Measurements from ENCODE around the gene SIM1. TPM values are rescaled to one million over a fixed set of nuclear protein-coding genes. Genes with fewer than 3 reads are reported as not detected.

SIM1 gene
- total RNA-seq, 1 experiment from 2014 or later, result not detected

DNA sequence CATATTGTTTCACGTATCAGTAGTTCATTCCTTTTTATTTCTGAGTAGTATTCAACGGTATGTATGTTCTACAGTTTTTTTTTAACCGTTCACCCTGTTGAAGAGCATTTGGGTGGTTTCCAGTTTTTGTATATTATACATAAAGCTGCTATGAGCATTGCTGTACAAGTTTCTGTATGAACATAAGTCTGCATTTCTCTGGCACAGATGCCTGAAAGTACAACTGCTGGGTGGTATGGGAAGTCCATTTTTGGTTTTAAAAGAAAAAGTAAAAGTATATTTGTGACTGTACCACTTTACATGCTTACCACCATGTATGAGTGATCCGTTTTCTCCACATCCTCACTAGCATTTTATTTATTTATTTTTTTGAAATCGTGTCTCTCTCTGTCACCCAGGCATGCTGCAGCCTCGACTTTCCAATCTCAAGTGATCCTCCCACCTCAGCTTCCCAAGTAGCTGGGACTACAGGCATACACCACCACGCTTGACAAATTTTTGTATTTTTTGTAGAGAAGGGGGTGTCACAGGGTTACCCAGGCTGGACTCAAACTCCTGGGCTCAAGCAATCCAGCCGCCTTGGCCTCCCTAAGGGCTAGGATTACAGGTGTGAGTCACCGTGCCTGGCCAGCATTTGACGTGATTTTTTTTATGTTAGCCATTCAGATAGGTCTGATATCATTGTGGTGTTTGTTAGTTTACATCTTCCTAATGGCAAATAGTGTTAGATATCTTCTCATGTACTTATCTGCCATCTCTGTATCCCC lies 11.0 kb upstream of the SIM1 start:
- no peak overlapping the region for H3K4me3 ChIP-seq (ENCODE audit: low read depth in 2 of 2, low read length in 2 of 2)
- ChIA-PET POLR2A (no interaction called here), CTCF (no interaction called here)
- DNase-seq (ENCODE audit: low read depth, low spot score) (no peak), ATAC-seq (no peak)
- H3K9me3 ChIP-seq (ENCODE audit: control insufficient read depth, insufficient read depth, low read depth, low read length), result no peaks in the 10 kb centered on the region
- no TSS peak for BruUV-seq (replicated peaks)
- no peaks in the 10 kb centered on the region for H3K27me3 ChIP-seq (ENCODE audit: control insufficient read depth, insufficient read depth, low read length)
- H3K36me3 ChIP-seq (ENCODE audit: control insufficient read depth, insufficient read depth, low read length), result no peaks in the 10 kb centered on the region
- intact Hi-C loops (cut with micrococcal nuclease; ENCODE audit: unreplicated experiment) (no loop called here), in situ Hi-C loops (cut with HindIII; ENCODE audit: low pct_unique_long_range_greater_than_20kb, low sequenced_read_pairs) (no loop called here)
- no peaks in the 10 kb centered on the region for H3K4me1 ChIP-seq (ENCODE audit: control insufficient read depth, insufficient read depth, low read length)
- H3K27ac ChIP-seq (ENCODE audit: low read length), result no peak overlapping the region
- TF ChIP-seq SIN3A (IDR thresholded peaks at IDR 0.05; ENCODE audit: borderline replicate concordance, insufficient read depth, low read depth, low read length) (no peak), TCF7L2 (IDR thresholded peaks at IDR 0.05; ENCODE audit: low read depth, low read length) (no peak), CTCF (IDR thresholded peaks at IDR 0.05) (no peak), POLR2AphosphoS5 (IDR thresholded peaks at IDR 0.05; ENCODE audit: low read depth, low read length) (no peak), REST (IDR thresholded peaks at IDR 0.05; ENCODE audit: insufficient read depth in 1 of 2, low read depth in 2 of 2, low read length in 1 of 2) (no peak)

DNA sequence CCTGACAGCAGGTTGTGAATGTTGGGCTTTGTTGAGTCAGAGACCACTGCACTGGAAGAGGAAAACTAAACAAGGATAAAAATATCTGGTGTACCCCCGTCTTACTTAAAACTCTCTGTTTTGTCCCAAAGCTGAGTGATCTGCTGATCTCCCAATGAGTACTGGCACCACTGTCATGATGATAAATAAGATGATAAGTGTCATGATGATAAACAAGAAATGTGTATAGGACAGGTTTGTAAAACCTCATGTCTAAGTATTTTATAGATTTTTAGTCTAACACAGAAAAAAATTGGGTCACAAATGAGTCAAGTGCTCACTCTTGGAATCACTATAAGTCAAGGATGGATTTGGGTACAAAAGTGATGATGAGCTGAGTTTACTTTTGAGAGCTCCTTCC lies 8.5 kb upstream of the SIM1 start:
- H3K4me1 ChIP-seq (ENCODE audit: control insufficient read depth, insufficient read depth, low read length), result no peaks in the 10 kb centered on the region
- H3K4me3 ChIP-seq (ENCODE audit: low read depth in 2 of 2, low read length in 2 of 2), result no peak overlapping the region
- no TSS peak for BruUV-seq (replicated peaks)
- H3K27me3 ChIP-seq (ENCODE audit: control insufficient read depth, insufficient read depth, low read length), result no peaks in the 10 kb centered on the region
- no peaks in the 10 kb centered on the region for H3K36me3 ChIP-seq (ENCODE audit: control insufficient read depth, insufficient read depth, low read length)
- CTCF ChIA-PET, result interaction anchor here (0.6 kb wide), 1 partner anchor 348 kb away, joined by 4 read pairs; no protein-coding TSS in a partner anchor
- POLR2A ChIA-PET, result interaction anchor here (0.6 kb wide), 1 partner anchor 169 kb away, joined by 4 read pairs; no protein-coding TSS in a partner anchor
- in situ Hi-C loops (cut with HindIII; ENCODE audit: low pct_unique_long_range_greater_than_20kb, low sequenced_read_pairs) (no loop called here), intact Hi-C loops (cut with micrococcal nuclease; ENCODE audit: unreplicated experiment) (no loop called here)
- DNase-seq (ENCODE audit: low read depth, low spot score) (no peak), ATAC-seq (no peak)
- H3K9me3 ChIP-seq (ENCODE audit: control insufficient read depth, insufficient read depth, low read depth, low read length), result no peaks in the 10 kb centered on the region
- H3K27ac ChIP-seq (ENCODE audit: low read length), result no peak overlapping the region
- TF ChIP-seq REST (IDR thresholded peaks at IDR 0.05; ENCODE audit: insufficient read depth in 1 of 2, low read depth in 2 of 2, low read length in 1 of 2), result no peak
- TF ChIP-seq SIN3A (IDR thresholded peaks at IDR 0.05; ENCODE audit: borderline replicate concordance, insufficient read depth, low read depth, low read length), result no peak
- TF ChIP-seq CTCF (IDR thresholded peaks at IDR 0.05), result no peak
- no peak for TF ChIP-seq TCF7L2 (IDR thresholded peaks at IDR 0.05; ENCODE audit: low read depth, low read length)
- TF ChIP-seq POLR2AphosphoS5 (IDR thresholded peaks at IDR 0.05; ENCODE audit: low read depth, low read length), result no peak

Measured in Panc1 (cell line).